Transverse colon (tissue), 4 donors: ENCODE results near the gene GABARAP. TPM values are rescaled to one million over a fixed set of nuclear protein-coding genes. Genes with fewer than 3 reads are reported as not detected.

Experiments
- small RNA-seq, 4 donors: library from RNA; depleted of rRNA; stranded (forward); fragments of <200 nt; gene quantifications; one replicate each; pipeline ENCODE3, GENCODE V24; 2016
- total RNA-seq, 4 donors: library from RNA; depleted of rRNA; stranded (reverse); fragments of >200 nt; gene quantifications; one replicate each; pipeline ENCODE4 v1.1.0, GENCODE V29; 2016

The GABARAP gene
- total RNA-seq, 4 donors from 2014 or later = 209 to 479 (median 394) TPM

Small RNA genes lying within 50 kb of the gene (small RNA-seq; reads per million reads assigned to genes)
- gene AC120057.4 (0 reads per million in 4 donors), gene MIR324 (2.9 to 22.5 (median 15.3) reads per million in 4 donors), gene RF00019 (0 reads per million in 4 donors)

Other genes starting within 250 kb of the GABARAP start
- not detected for gene ALOX12, start 246.4 kb downstream of the GABARAP start, total RNA-seq
- 100 to 1,000 TPM in 2 of 4 donors, 10 to 100 TPM in 2; 38.8 to 177 (median 118) TPM for gene RNASEK, start 229.8 kb downstream of the GABARAP start, total RNA-seq
- 1 to 10 TPM in 1 of 4 donors, under 1 TPM in 2, not detected in 1; 0.32 to 1.8 (median 0.82) TPM for gene BCL6B, start 219.4 kb downstream of the GABARAP start, total RNA-seq
- gene SLC16A13, start 206.4 kb downstream of the GABARAP start, total RNA-seq = 1 to 10 TPM in 3 of 4 donors, not detected in 1; 2.4 to 8.6 (median 3.5) TPM
- gene SLC16A11, start 198.4 kb downstream of the GABARAP start, total RNA-seq = 1 to 10 TPM in 2 of 4 donors, not detected in 2; 1.2 to 2.2 TPM
- 1 to 10 TPM in 2 of 4 donors, not detected in 2; 6.3 to 7.0 TPM for gene CLEC10A, start 162.2 kb downstream of the GABARAP start, total RNA-seq
- gene ASGR2, start 127.6 kb downstream of the GABARAP start, total RNA-seq = under 1 TPM in 1 of 4 donors, not detected in 3; 0.32 TPM
- gene ASGR1, start 63.1 kb downstream of the GABARAP start, total RNA-seq = under 1 TPM in 2 of 4 donors, not detected in 2; 0.48 to 0.82 TPM
- gene DLG4, start 22.6 kb downstream of the GABARAP start, total RNA-seq = 10 to 100 TPM in 1 of 4 donors, 1 to 10 TPM in 3; 2.4 to 15.7 (median 6.1) TPM
- 1,000 to 10,000 TPM in 3 of 4 donors, 100 to 1,000 TPM in 1; 877 to 3,047 (median 1,981) TPM for gene ACADVL, start 22.5 kb downstream of the GABARAP start, total RNA-seq
- gene DVL2, start 7.9 kb downstream of the GABARAP start, total RNA-seq = 100 to 1,000 TPM in 2 of 4 donors, 10 to 100 TPM in 2; 35.9 to 182 (median 69.2) TPM
- 10 to 100 TPM; 20.6 to 33.5 (median 27.8) TPM for gene PHF23, start 3.0 kb downstream of the GABARAP start, total RNA-seq
- 100 to 1,000 TPM in 1 of 4 donors, 10 to 100 TPM in 3; 52.3 to 113 (median 60.4) TPM for gene CTDNEP1, start 9.3 kb upstream of the GABARAP start, total RNA-seq
- 10 to 100 TPM in 3 of 4 donors, 1 to 10 TPM in 1; 4.9 to 36.2 (median 30.3) TPM for gene ELP5, start 9.8 kb upstream of the GABARAP start, total RNA-seq
- 1,000 to 10,000 TPM in 1 of 4 donors, 100 to 1,000 TPM in 3; 571 to 1,162 (median 940) TPM for gene CLDN7, start 20.0 kb upstream of the GABARAP start, total RNA-seq
- gene SLC2A4, start 39.3 kb upstream of the GABARAP start, total RNA-seq = 10 to 100 TPM in 3 of 4 donors, 1 to 10 TPM in 1; 9.7 to 35.5 (median 20.3) TPM
- 100 to 1,000 TPM in 1 of 4 donors, 10 to 100 TPM in 3; 23.1 to 151 (median 43.4) TPM for gene YBX2, start 52.2 kb upstream of the GABARAP start, total RNA-seq
- gene EIF5A, start 65.2 kb upstream of the GABARAP start, total RNA-seq = 100 to 1,000 TPM in 3 of 4 donors, 10 to 100 TPM in 1; 91.3 to 188 (median 149) TPM
- 100 to 1,000 TPM in 3 of 4 donors, 10 to 100 TPM in 1; 96.5 to 578 (median 150) TPM for gene GPS2, start 72.9 kb upstream of the GABARAP start, total RNA-seq
- 100 to 1,000 TPM in 1 of 4 donors, 10 to 100 TPM in 3; 27.8 to 109 (median 35.0) TPM for gene NEURL4, start 86.9 kb upstream of the GABARAP start, total RNA-seq
- 10 to 100 TPM in 2 of 4 donors, 1 to 10 TPM in 2; 4.8 to 21.0 (median 10.0) TPM for gene ACAP1, start 94.1 kb upstream of the GABARAP start, total RNA-seq
- 10 to 100 TPM in 1 of 4 donors, 1 to 10 TPM in 3; 1.2 to 10.8 (median 7.8) TPM for gene KCTD11, start 109.7 kb upstream of the GABARAP start, total RNA-seq
- gene TMEM95, start 112.7 kb upstream of the GABARAP start, total RNA-seq = not detected
- 100 to 1,000 TPM in 1 of 4 donors, 10 to 100 TPM in 3; 38.9 to 110 (median 53.2) TPM for gene TNK1, start 138.6 kb upstream of the GABARAP start, total RNA-seq
- 10 to 100 TPM; 13.2 to 32.4 (median 18.4) TPM for gene PLSCR3, start 152.1 kb upstream of the GABARAP start, total RNA-seq
- 100 to 1,000 TPM in 2 of 4 donors, 10 to 100 TPM in 1, 1 to 10 TPM in 1; 10.0 to 129 (median 85.6) TPM for gene TMEM256, start 161.6 kb upstream of the GABARAP start, total RNA-seq
- 10 to 100 TPM in 1 of 4 donors, 1 to 10 TPM in 3; 2.2 to 12.3 (median 3.9) TPM for gene NLGN2, start 165.4 kb upstream of the GABARAP start, total RNA-seq
- gene SPEM1, start 177.9 kb upstream of the GABARAP start, total RNA-seq = not detected
- gene SPEM2, start 183.2 kb upstream of the GABARAP start, total RNA-seq = not detected
- not detected for gene SPEM3, start 186.4 kb upstream of the GABARAP start, total RNA-seq
- gene TMEM102, start 193.0 kb upstream of the GABARAP start, total RNA-seq = 10 to 100 TPM in 3 of 4 donors, 1 to 10 TPM in 1; 8.8 to 26.1 (median 16.3) TPM
- 1 to 10 TPM in 3 of 4 donors, not detected in 1; 1.6 to 2.4 (median 1.9) TPM for gene FGF11, start 197.1 kb upstream of the GABARAP start, total RNA-seq
- 10 to 100 TPM in 1 of 4 donors, 1 to 10 TPM in 2, not detected in 1; 5.8 to 10.3 (median 8.9) TPM for gene CHRNB1, start 202.6 kb upstream of the GABARAP start, total RNA-seq
- gene ZBTB4, start 237.2 kb upstream of the GABARAP start, total RNA-seq = 10 to 100 TPM; 18.3 to 48.6 (median 23.2) TPM
- gene SLC35G6, start 239.0 kb upstream of the GABARAP start, total RNA-seq = not detected
- gene POLR2A, start 241.9 kb upstream of the GABARAP start, total RNA-seq = 100 to 1,000 TPM in 3 of 4 donors, 10 to 100 TPM in 1; 91.3 to 321 (median 127) TPM